Brain microvascular endothelial cell (primary cell): ENCODE results near the gene TMEM183A.

Experiments used
- DNase-seq: peaks from one replicate; pipeline ENCODE4 v3.0.0-alpha.2; 2020
- H3K27ac ChIP-seq: fragments of 250-450 bp; sonication (Bioruptor Pico); 2 replicates; pipeline ENCODE4 v1.5.1; 2020; ENCODE audit warnings: mild to moderate bottlenecking, moderate library complexity
- H3K27me3 ChIP-seq: fragments of 250-450 bp; sonication (Bioruptor Pico); replicated peaks from 2 replicates; pipeline ENCODE4 v1.5.1; 2020; ENCODE audit warnings: mild to moderate bottlenecking
- H3K36me3 ChIP-seq: fragments of 250-450 bp; sonication (Bioruptor Pico); replicated peaks from 2 replicates; pipeline ENCODE4 v1.5.1; 2020; ENCODE audit warnings: mild to moderate bottlenecking
- H3K4me3 ChIP-seq: 2 replicates; pipeline ENCODE4 v1.5.1; 2011; ENCODE audit warnings: low read depth, mild to moderate bottlenecking, control low read depth, low read length, moderate library complexity
- CTCF ChIP-seq: IDR thresholded peaks from 2 replicates; pipeline ENCODE4 v1.5.1; 2011; ENCODE audit warnings: low read depth, mild to moderate bottlenecking, moderate library complexity, low read length, control low read depth, inconsistent platforms; ENCODE audit errors: missing control alignments
- in situ Hi-C: cut with HindIII; loops from 2 replicates; pipeline ENCODE4 v1.10.0; 2017; ENCODE audit warnings: low sequenced_read_pairs, low pct_ligation_motif_present

The TMEM183A gene

GRCh38 chr1:202968895-202969295 is 38.3 kb upstream of the TMEM183A start:
- peak; percentile 88 for TF ChIP-seq CTCF
- peak; percentile 64 for DNase-seq
- in situ Hi-C loops, result no loop called here

GRCh38 chr1:202972046-202972445 is 35.1 kb upstream of the TMEM183A start:
- in situ Hi-C loops, result no loop called here
- Histone ChIP-seq H3K27ac (no peak overlapping the region), H3K36me3 (no peaks in the 10 kb centered on the region), H3K27me3 (peaks cover 14% of the 10 kb centered on the region), H3K4me3 (no peak overlapping the region)
- TF ChIP-seq CTCF, result no peak
- no peak for DNase-seq

More at GRCh38 chr1:202968895-202969295, 38.3 kb upstream of the TMEM183A start:
- Histone ChIP-seq H3K36me3 (peaks cover 3% of the 10 kb centered on the region), H3K27ac (no peak overlapping the region), H3K27me3 (peaks cover 7% of the 10 kb centered on the region), H3K4me3 (no peak overlapping the region)

GRCh38 chr1:202974856-202975255 is 32.3 kb upstream of the TMEM183A start:
- in situ Hi-C loops, result no loop called here
- no peaks in the 10 kb centered on the region for H3K36me3 ChIP-seq
- H3K27ac ChIP-seq, result no peak overlapping the region
- no peak overlapping the region for H3K4me3 ChIP-seq
- H3K27me3 ChIP-seq, result peaks cover 14% of the 10 kb centered on the region
- TF ChIP-seq CTCF, result no peak
- DNase-seq, result no peak

- H3K4me3 ChIP-seq, result no peak overlapping the region
- in situ Hi-C loops, result no loop called here
- no peak for TF ChIP-seq CTCF
- H3K27me3 ChIP-seq, result peaks cover 14% of the 10 kb centered on the region
- H3K36me3 ChIP-seq, result no peaks in the 10 kb centered on the region
- H3K27ac ChIP-seq, result no peak overlapping the region
- DNase-seq, result no peak
Observed at GRCh38 chr1:202976633-202977032, 30.5 kb upstream of the TMEM183A start.

- Histone ChIP-seq H3K27ac (no peak overlapping the region), H3K27me3 (peaks cover 7% of the 10 kb centered on the region), H3K4me3 (no peak overlapping the region), H3K36me3 (no peaks in the 10 kb centered on the region)
- in situ Hi-C loops, result no loop called here
- no peak for DNase-seq
- no peak for TF ChIP-seq CTCF
Observed at GRCh38 chr1:202979459-202979858, 27.7 kb upstream of the TMEM183A start.

GRCh38 chr1:202981939-202982338 is 25.2 kb upstream of the TMEM183A start:
- Histone ChIP-seq H3K4me3 (no peak overlapping the region), H3K36me3 (no peaks in the 10 kb centered on the region), H3K27ac (no peak overlapping the region), H3K27me3 (no peaks in the 10 kb centered on the region)
- DNase-seq, result no peak
- in situ Hi-C loops, result no loop called here
- no peak for TF ChIP-seq CTCF
